K562 (cell line): ENCODE results near the gene SCYL1. TPM values are rescaled to one million over a fixed set of nuclear protein-coding genes. Genes with fewer than 3 reads are reported as not detected.

ENCODE experiments used
- DDX20 ChIP-seq: fragments of 450-650 bp; IDR thresholded peaks from 2 replicates; pipeline ENCODE4 v1.6.1; 2016; ENCODE audit warnings: missing genetic modification characterization, low read depth, mild to moderate bottlenecking, missing compliant biosample characterization, moderate library complexity
- MAFG ChIP-seq: fragments of 450-650 bp; conservative IDR thresholded peaks from 2 replicates; pipeline ENCODE4 v1.6.1; 2016; ENCODE audit warnings: missing genetic modification characterization, missing compliant biosample characterization
- MECOM ChIP-seq: fragments of 250-450 bp; sonication (Bioruptor Pico); IDR thresholded peaks from 2 replicates; pipeline ENCODE4 v1.8.0; 2022; ENCODE audit warnings: inconsistent platforms
- MTA2 ChIP-seq: fragments of 450-650 bp; IDR thresholded peaks from 2 replicates; pipeline ENCODE4 v1.6.1; 2016; ENCODE audit warnings: low read depth
- POLR2A ChIP-seq: fragments of 450-650 bp; conservative IDR thresholded peaks from 2 replicates; pipeline ENCODE4 v1.6.1; 2016
- PRPF4 ChIP-seq: fragments of 200-400 bp; formaldehyde crosslinking; IDR thresholded peaks from one replicate; pipeline ENCODE4 v1.6.1; 2017; ENCODE audit warnings: low read length, low read depth, mild to moderate bottlenecking; ENCODE audit not compliant: insufficient read depth, poor library complexity, severe bottlenecking
- YBX1 ChIP-seq: fragments of 450-650 bp; IDR thresholded peaks from 2 replicates; pipeline ENCODE4 v1.7.1; 2016; ENCODE audit warnings: mild to moderate bottlenecking
- ZBTB17 ChIP-seq: fragments of 450-650 bp; formaldehyde crosslinking; IDR thresholded peaks from 2 replicates; pipeline ENCODE4 v1.4.0; 2020; ENCODE audit warnings: mild to moderate bottlenecking
- ZC3H4 ChIP-seq: sonication (generic); formaldehyde crosslinking; IDR thresholded peaks from 2 replicates; pipeline ENCODE4 v1.9.0; 2021; ENCODE audit warnings: missing genetic modification reagents, borderline replicate concordance
- ZNF12 ChIP-seq: sonication (generic); formaldehyde crosslinking; IDR thresholded peaks from 2 replicates; pipeline ENCODE4 v1.4.0; 2020; ENCODE audit warnings: mild to moderate bottlenecking, missing genetic modification reagents
- ZNF263 ChIP-seq: sonication (generic); formaldehyde crosslinking; IDR thresholded peaks from 2 replicates; pipeline ENCODE4 v1.8.0; 2022; ENCODE audit warnings: mild to moderate bottlenecking, missing genetic modification reagents, borderline replicate concordance
- polyA plus RNA-seq, 8 experiments: library from polyadenylated mRNA; depleted of rRNA in 4 of 8; stranded (reverse) in 5 of 8; unstranded in 3 of 8; fragments of >200 nt; fragmentation: Nextera tagmentation in 2 of 8; fragmentation: Illumina TruSeq in 1 of 8; extraction: Ambion mirVana in 2 of 8; extraction: Trizol in 1 of 8; gene quantifications; 2 replicates each; pipeline versions ENCODE4 v1.2.1 to v1.2.3, GENCODE V29; 2011 to 2014; ENCODE audit warnings: inconsistent platforms in 1 of 8, missing spikeins in 1 of 8
- total RNA-seq, 7 experiments: library from RNA; depleted of rRNA in 6 of 7; stranded (reverse); fragments of >200 nt in 6 of 7; fragmentation: Illumina TruSeq in 2 of 7; extraction: Trizol in 2 of 7; gene quantifications; 2 replicates each; pipeline versions ENCODE4 v1.2.1 to v1.2.3, GENCODE V29; 2011 to 2021; ENCODE audit warnings: low replicate concordance in 1 of 7
- TF ChIP-seq, protein P1 (sequence below), 3 experiments: fragments of 200-800 bp in 1 of 3; fragments of 250-450 bp in 1 of 3; fragments of 450-650 bp in 1 of 3; sonication (Bioruptor Pico) in 1 of 3; sonication (Bioruptor generic) in 1 of 3; formaldehyde crosslinking in 1 of 3; IDR thresholded peaks; 2 replicates each; pipeline versions ENCODE4 v1.6.1 to v1.8.0; 2016 to 2022; ENCODE audit warnings: mild to moderate bottlenecking in 2 of 3, missing genetic modification characterization in 2 of 3, missing compliant biosample characterization in 1 of 3, moderate library complexity in 1 of 3
- TF ChIP-seq, protein P2 (sequence below): fragments of 450-650 bp; IDR thresholded peaks from 2 replicates; pipeline ENCODE4 v1.6.1; 2016
- TF ChIP-seq, protein P3 (sequence below): sonication (generic); formaldehyde crosslinking; IDR thresholded peaks from 2 replicates; pipeline ENCODE4 v1.8.1; 2023; ENCODE audit warnings: mild to moderate bottlenecking, missing genetic modification reagents, moderate library complexity
- TF ChIP-seq, protein P4 (sequence below): IDR thresholded peaks from 2 replicates; pipeline ENCODE4 v1.6.1; 2016; ENCODE audit warnings: missing genetic modification characterization, missing compliant biosample characterization
- TF ChIP-seq, protein P5 (sequence below): sonication (generic); formaldehyde crosslinking; IDR thresholded peaks from 2 replicates; pipeline ENCODE4 v1.8.0; 2022; ENCODE audit warnings: missing genetic modification reagents, mild to moderate bottlenecking, borderline replicate concordance

The SCYL1 gene
- total and polyA plus RNA-seq, 9 of the 15 experiments (the other 6 are each of a cell fraction or from before 2014, with no cell fraction given): 1.9 to 145 (median 57.6) TPM

DNA sequence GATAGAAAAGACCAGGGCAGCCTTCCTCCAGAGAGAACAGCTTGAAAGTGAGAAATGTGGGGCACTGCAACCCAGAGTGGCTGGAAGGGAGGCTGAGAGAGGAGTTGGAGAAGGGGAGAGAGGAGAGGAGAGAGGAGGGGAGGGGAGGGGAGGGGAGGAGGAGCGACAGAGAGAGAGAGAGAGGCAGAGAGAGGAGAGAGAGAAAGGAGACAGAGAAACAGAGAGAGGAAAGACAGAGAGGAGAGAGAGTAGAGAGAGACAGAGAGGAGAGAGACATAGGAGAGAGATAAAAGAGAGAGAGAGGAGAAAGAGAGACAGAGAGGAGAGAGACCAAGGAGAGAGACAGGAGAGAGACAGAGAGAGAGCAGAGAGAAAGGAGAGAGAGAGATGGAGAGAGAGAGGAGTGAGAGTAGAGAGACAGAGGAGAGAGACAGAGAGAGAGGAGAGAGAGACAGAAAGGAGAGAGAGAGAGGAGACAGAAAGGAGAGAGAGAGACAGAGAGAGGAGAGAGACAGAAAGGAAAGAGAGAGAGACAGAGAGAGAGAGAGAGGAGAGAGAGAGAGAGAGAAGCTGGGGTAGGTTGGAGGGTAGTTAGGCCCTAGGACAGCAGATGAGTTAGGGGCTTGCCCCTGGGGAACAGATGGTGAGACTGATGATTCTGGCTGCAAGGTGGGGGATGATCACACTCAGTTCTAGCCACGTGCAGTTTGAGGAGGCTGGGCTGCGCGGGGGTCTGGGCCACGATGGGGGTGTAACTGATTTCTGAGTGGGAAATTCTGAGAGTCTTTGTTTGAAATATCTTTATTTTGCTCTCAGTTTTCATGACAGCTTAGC lies 8.5 kb upstream of the SCYL1 start (continued):
- TF ChIP-seq, protein P1, sequence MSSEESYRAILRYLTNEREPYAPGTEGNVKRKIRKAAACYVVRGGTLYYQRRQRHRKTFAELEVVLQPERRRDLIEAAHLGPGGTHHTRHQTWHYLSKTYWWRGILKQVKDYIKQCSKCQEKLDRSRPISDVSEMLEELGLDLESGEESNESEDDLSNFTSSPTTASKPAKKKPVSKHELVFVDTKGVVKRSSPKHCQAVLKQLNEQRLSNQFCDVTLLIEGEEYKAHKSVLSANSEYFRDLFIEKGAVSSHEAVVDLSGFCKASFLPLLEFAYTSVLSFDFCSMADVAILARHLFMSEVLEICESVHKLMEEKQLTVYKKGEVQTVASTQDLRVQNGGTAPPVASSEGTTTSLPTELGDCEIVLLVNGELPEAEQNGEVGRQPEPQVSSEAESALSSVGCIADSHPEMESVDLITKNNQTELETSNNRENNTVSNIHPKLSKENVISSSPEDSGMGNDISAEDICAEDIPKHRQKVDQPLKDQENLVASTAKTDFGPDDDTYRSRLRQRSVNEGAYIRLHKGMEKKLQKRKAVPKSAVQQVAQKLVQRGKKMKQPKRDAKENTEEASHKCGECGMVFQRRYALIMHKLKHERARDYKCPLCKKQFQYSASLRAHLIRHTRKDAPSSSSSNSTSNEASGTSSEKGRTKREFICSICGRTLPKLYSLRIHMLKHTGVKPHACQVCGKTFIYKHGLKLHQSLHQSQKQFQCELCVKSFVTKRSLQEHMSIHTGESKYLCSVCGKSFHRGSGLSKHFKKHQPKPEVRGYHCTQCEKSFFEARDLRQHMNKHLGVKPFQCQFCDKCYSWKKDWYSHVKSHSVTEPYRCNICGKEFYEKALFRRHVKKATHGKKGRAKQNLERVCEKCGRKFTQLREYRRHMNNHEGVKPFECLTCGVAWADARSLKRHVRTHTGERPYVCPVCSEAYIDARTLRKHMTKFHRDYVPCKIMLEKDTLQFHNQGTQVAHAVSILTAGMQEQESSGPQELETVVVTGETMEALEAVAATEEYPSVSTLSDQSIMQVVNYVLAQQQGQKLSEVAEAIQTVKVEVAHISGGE (CRISPR knock-in tag; IDR thresholded peaks at IDR 0.05): no peak
- no peak for TF ChIP-seq MAFG (tag)
- TF ChIP-seq YBX1: no peak
- TF ChIP-seq MTA2: 0 out of 2 replicates have a peak, but pooled peaks have one; percentile 24
- no peak for TF ChIP-seq ZNF12 (CRISPR knock-in tag)
- TF ChIP-seq, protein P2, sequence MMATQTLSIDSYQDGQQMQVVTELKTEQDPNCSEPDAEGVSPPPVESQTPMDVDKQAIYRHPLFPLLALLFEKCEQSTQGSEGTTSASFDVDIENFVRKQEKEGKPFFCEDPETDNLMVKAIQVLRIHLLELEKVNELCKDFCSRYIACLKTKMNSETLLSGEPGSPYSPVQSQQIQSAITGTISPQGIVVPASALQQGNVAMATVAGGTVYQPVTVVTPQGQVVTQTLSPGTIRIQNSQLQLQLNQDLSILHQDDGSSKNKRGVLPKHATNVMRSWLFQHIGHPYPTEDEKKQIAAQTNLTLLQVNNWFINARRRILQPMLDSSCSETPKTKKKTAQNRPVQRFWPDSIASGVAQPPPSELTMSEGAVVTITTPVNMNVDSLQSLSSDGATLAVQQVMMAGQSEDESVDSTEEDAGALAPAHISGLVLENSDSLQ: no peak
- TF ChIP-seq POLR2A: no peak
- no peak for TF ChIP-seq PRPF4
- TF ChIP-seq ZC3H4 (CRISPR knock-in tag): no peak
- peak; percentile 66; the same call in 1 of the 2 replicates for TF ChIP-seq ZNF263 (CRISPR knock-in tag)
- TF ChIP-seq, protein P3, sequence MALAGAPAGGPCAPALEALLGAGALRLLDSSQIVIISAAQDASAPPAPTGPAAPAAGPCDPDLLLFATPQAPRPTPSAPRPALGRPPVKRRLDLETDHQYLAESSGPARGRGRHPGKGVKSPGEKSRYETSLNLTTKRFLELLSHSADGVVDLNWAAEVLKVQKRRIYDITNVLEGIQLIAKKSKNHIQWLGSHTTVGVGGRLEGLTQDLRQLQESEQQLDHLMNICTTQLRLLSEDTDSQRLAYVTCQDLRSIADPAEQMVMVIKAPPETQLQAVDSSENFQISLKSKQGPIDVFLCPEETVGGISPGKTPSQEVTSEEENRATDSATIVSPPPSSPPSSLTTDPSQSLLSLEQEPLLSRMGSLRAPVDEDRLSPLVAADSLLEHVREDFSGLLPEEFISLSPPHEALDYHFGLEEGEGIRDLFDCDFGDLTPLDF (CRISPR knock-in tag): no peak
- no peak for TF ChIP-seq MECOM (CRISPR knock-in tag)
- TF ChIP-seq DDX20 (tag): no peak
- TF ChIP-seq ZBTB17 (CRISPR knock-in tag): no peak
- TF ChIP-seq, protein P4, sequence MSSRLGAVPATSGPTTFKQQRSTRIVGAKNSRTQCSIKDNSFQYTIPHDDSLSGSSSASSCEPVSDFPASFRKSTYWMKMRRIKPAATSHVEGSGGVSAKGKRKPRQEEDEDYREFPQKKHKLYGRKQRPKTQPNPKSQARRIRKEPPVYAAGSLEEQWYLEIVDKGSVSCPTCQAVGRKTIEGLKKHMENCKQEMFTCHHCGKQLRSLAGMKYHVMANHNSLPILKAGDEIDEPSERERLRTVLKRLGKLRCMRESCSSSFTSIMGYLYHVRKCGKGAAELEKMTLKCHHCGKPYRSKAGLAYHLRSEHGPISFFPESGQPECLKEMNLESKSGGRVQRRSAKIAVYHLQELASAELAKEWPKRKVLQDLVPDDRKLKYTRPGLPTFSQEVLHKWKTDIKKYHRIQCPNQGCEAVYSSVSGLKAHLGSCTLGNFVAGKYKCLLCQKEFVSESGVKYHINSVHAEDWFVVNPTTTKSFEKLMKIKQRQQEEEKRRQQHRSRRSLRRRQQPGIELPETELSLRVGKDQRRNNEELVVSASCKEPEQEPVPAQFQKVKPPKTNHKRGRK: peak; percentile 68
- TF ChIP-seq, protein P5, sequence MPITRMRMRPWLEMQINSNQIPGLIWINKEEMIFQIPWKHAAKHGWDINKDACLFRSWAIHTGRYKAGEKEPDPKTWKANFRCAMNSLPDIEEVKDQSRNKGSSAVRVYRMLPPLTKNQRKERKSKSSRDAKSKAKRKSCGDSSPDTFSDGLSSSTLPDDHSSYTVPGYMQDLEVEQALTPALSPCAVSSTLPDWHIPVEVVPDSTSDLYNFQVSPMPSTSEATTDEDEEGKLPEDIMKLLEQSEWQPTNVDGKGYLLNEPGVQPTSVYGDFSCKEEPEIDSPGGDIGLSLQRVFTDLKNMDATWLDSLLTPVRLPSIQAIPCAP: no peak
